Caco-2 (cell line): ENCODE results near the gene C5orf24. TPM values are rescaled to one million over a fixed set of nuclear protein-coding genes. Genes with fewer than 3 reads are reported as not detected.
A peak's percentile ranks its signal among the peaks of the same experiment; 100 is the strongest.

Experiments
- BruUV-seq: library from RNA; stranded (reverse); fragments of 400-500 nt; replicated peaks from 2 replicates; lab custom pipeline; 2021; lab: Mats Ljungman, UMichigan
- CTCF ChIA-PET: fragments of 300-600 bp; sonication (Branson Sonifier 250); formaldehyde crosslinking; loops from one replicate; lab custom pipeline; 2022; ENCODE audit warnings: antibody characterized with exemption; lab: Charles Lee
- POLR2A ChIA-PET: fragments of 300-600 bp; sonication (Branson Sonifier 250); formaldehyde crosslinking; loops from one replicate; lab custom pipeline; 2022; ENCODE audit warnings: antibody characterized with exemption; lab: Charles Lee
- DNase-seq, 2 experiments: peaks; one replicate each; pipeline versions ENCODE4 v3.0.0 to v3.0.0-alpha.2; 2020 to 2022
- H3K27me3 ChIP-seq: replicated peaks from 2 replicates; pipeline ENCODE4 v1.6.0; 2011; ENCODE audit warnings: low read length; ENCODE audit not compliant: control insufficient read depth, insufficient read depth
- H3K36me3 ChIP-seq: 2 replicates; pipeline ENCODE4 v1.5.1; 2011; ENCODE audit warnings: low read length; ENCODE audit not compliant: control insufficient read depth, insufficient read depth
- H3K4me1 ChIP-seq: fragments of 250-450 bp; sonication (Bioruptor Pico); 2 replicates; pipeline ENCODE4 v1.5.1; 2020; ENCODE audit warnings: mild to moderate bottlenecking
- H3K4me3 ChIP-seq: 2 replicates; pipeline ENCODE4 v1.5.1; 2011; ENCODE audit warnings: low read depth, mild to moderate bottlenecking, control low read depth, low read length
- H3K9me3 ChIP-seq: fragments of 250-450 bp; sonication (Bioruptor Pico); 2 replicates; pipeline ENCODE4 v1.5.1; 2020; ENCODE audit warnings: mild to moderate bottlenecking, moderate library complexity
- H3K27ac Mint-ChIP-seq: one replicate; pipeline ENCODE4 v1.8.0; 2022; ENCODE audit warnings: mixed read lengths; ENCODE audit not compliant: unreplicated experiment
- H3K27me3 Mint-ChIP-seq: one replicate; pipeline ENCODE4 v1.8.0; 2022; ENCODE audit warnings: mixed read lengths; ENCODE audit not compliant: insufficient read depth, unreplicated experiment
- H3K36me3 Mint-ChIP-seq: one replicate; pipeline ENCODE4 v1.8.0; 2022; ENCODE audit warnings: mild to moderate bottlenecking, mixed read lengths; ENCODE audit not compliant: insufficient read depth, unreplicated experiment
- H3K4me1 Mint-ChIP-seq: one replicate; pipeline ENCODE4 v1.8.0; 2022; ENCODE audit warnings: low read depth, mixed read lengths; ENCODE audit not compliant: unreplicated experiment
- H3K4me3 Mint-ChIP-seq: one replicate; pipeline ENCODE4 v1.8.0; 2022; ENCODE audit warnings: mild to moderate bottlenecking, moderate library complexity, mixed read lengths; ENCODE audit not compliant: unreplicated experiment
- H3K9me3 Mint-ChIP-seq: one replicate; pipeline ENCODE4 v1.8.0; 2022; ENCODE audit warnings: mixed read lengths; ENCODE audit not compliant: unreplicated experiment
- intact Hi-C: fragments of 100-400 bp; cut with micrococcal nuclease; formaldehyde crosslinking; loops from one replicate; pipeline ENCODE4 v1.10.0; 2022; ENCODE audit not compliant: unreplicated experiment
- total RNA-seq: library from RNA; stranded (reverse); gene quantifications from 2 replicates; pipeline ENCODE4 v1.2.3, GENCODE V29; 2022
- TF ChIP-seq, protein P1 (sequence below), 2 experiments: fragments of 200-600 bp in 1 of 2; IDR thresholded peaks; 1 replicate in 1 of 2; 2 replicates in 1 of 2; pipeline versions ENCODE4 v1.5.1 to v1.8.0; 2011 to 2022; ENCODE audit warnings: antibody characterized with exemption in 1 of 2, control low read depth in 1 of 2, inconsistent platforms in 1 of 2, low read depth in 1 of 2, low read length in 1 of 2, mild to moderate bottlenecking in 1 of 2, moderate library complexity in 1 of 2; ENCODE audit not compliant: insufficient read depth in 1 of 2, severe bottlenecking in 1 of 2, unreplicated experiment in 1 of 2

Gene C5orf24
- total RNA-seq, 1 experiment from 2014 or later, result 48.7 TPM

- Mint-ChIP-seq H3K27me3 (no peaks in the 10 kb centered on the region), H3K9me3 (no peaks in the 10 kb centered on the region), H3K36me3 (peaks cover 23% of the 10 kb centered on the region), H3K4me1 (no peaks in the 10 kb centered on the region), H3K4me3 (no peak overlapping the region), H3K27ac (no peak overlapping the region)
- Histone ChIP-seq H3K4me1 (no peaks in the 10 kb centered on the region), H3K27me3 (no peaks in the 10 kb centered on the region), H3K4me3 (no peak overlapping the region), H3K9me3 (no peaks in the 10 kb centered on the region), H3K36me3 (no peaks in the 10 kb centered on the region)
- intact Hi-C loops, result loop anchor here (10.0 kb wide), 1 partner anchor 97 kb away; no protein-coding TSS in a partner anchor
- DNase-seq, result no peak
- TF ChIP-seq, protein P1, sequence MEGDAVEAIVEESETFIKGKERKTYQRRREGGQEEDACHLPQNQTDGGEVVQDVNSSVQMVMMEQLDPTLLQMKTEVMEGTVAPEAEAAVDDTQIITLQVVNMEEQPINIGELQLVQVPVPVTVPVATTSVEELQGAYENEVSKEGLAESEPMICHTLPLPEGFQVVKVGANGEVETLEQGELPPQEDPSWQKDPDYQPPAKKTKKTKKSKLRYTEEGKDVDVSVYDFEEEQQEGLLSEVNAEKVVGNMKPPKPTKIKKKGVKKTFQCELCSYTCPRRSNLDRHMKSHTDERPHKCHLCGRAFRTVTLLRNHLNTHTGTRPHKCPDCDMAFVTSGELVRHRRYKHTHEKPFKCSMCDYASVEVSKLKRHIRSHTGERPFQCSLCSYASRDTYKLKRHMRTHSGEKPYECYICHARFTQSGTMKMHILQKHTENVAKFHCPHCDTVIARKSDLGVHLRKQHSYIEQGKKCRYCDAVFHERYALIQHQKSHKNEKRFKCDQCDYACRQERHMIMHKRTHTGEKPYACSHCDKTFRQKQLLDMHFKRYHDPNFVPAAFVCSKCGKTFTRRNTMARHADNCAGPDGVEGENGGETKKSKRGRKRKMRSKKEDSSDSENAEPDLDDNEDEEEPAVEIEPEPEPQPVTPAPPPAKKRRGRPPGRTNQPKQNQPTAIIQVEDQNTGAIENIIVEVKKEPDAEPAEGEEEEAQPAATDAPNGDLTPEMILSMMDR (IDR thresholded peaks at IDR 0.05; ENCODE audit: insufficient read depth in 1 of 2, low read depth in 1 of 2, low read length in 1 of 2, severe bottlenecking in 1 of 2, unreplicated experiment in 1 of 2), result no peak
- ChIA-PET POLR2A (no interaction called here), CTCF (no interaction called here)
- BruUV-seq, result no TSS peak
These were observed 56.5 kb downstream of the C5orf24 start for GRCh38 chr5:134902071-134902801.

DNA sequence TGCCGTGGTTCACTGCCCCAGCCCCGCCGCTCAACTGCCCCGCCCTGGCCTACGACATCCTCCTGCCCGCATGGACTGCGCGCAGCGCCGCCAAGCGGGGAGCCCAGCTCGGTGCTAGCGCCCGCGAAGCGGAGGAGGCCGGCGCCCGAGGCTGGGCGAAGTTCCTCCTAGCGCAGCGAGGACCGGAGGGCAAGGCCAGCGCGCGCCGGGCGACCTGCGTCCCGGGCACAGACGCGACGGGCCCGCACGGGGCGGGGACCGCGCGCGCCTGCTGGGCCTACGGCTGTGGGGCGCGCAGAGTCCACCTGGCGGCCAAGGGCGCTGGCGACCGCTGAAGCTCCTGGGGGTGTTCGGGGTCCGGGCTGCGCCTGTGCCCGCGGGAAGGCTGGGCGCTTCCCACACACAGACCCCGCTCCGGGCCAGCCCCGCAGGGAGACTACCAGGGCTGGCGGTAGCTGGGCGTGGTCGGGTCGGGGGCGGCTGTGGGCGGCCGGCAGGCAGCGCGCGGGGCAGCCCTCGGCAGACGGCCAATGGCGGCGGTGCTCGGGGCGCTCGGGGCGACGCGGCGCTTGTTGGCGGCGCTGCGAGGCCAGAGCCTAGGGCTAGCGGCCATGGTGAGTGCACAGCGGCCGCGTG is 59.0 kb downstream of the C5orf24 start, which contains the start of gene PCBD2:
PCBD2 (plus strand) TSS at position 522 of the 636 bp plus-strand sequence; CDS start at position 531, 9 bp downstream.
- H3K36me3 ChIP-seq, result no peaks in the 10 kb centered on the region
- Mint-ChIP-seq H3K27me3 (no peaks in the 10 kb centered on the region), H3K27ac (peak within 1 kb of the TSS; percentile 90), H3K36me3 (peaks cover 23% of the 10 kb centered on the region), H3K4me1 (no peaks in the 10 kb centered on the region), H3K4me3 (peak within 1 kb of the TSS; percentile 83), H3K9me3 (no peaks in the 10 kb centered on the region)
- ChIA-PET CTCF (interaction anchor here (0.5 to 1.9 kb wide), 15 partner anchors 9 to 1129 kb away, joined by 3 to 11 read pairs (median 5); partner anchors contain the start of genes CAMLG and TXNDC15), POLR2A (interaction anchor here (0.6 to 1.6 kb wide), 9 partner anchors 25 to 360 kb away, joined by 3 to 12 read pairs (median 3); partner anchors contain the start of genes C5orf24, DDX46 and TXNDC15)
- no peaks in the 10 kb centered on the region for H3K9me3 ChIP-seq
- H3K27me3 ChIP-seq, result no peaks in the 10 kb centered on the region
- no TSS peak for BruUV-seq
- no peaks in the 10 kb centered on the region for H3K4me1 ChIP-seq
- DNase-seq, result peak; percentile 93 to 98
- intact Hi-C loops, result loop anchor here (1.0 to 10.0 kb wide), 5 partner anchors 30 to 318 kb away; partner anchors contain the start of genes CAMLG and TXNDC15
- TF ChIP-seq, protein P1 (IDR thresholded peaks at IDR 0.05; ENCODE audit: insufficient read depth in 1 of 2, low read depth in 1 of 2, low read length in 1 of 2, severe bottlenecking in 1 of 2, unreplicated experiment in 1 of 2), result peak; percentile 93 to 95
- H3K4me3 ChIP-seq, result peak within 1 kb of the TSS; percentile 94
